WTC11 (cell line): Measurements from ENCODE around the gene OPCML.

Experiments
- AFF4 ChIP-seq: sonication (generic); formaldehyde crosslinking; IDR thresholded peaks from 2 replicates; pipeline ENCODE4 v1.8.1; 2023; ENCODE audit warnings: mild to moderate bottlenecking, missing genetic modification reagents, borderline replicate concordance
- ATF2 ChIP-seq: sonication (generic); formaldehyde crosslinking; IDR thresholded peaks from 2 replicates; pipeline ENCODE4 v1.8.1; 2022; ENCODE audit warnings: low read depth, missing genetic modification reagents, borderline replicate concordance
- CBFB ChIP-seq: sonication (generic); formaldehyde crosslinking; IDR thresholded peaks from 2 replicates; pipeline ENCODE4 v1.8.1; 2022; ENCODE audit warnings: mild to moderate bottlenecking, low read depth, missing genetic modification reagents
- MYBL2 ChIP-seq: sonication (generic); formaldehyde crosslinking; IDR thresholded peaks from 2 replicates; pipeline ENCODE4 v1.8.1; 2023; ENCODE audit warnings: mild to moderate bottlenecking, moderate library complexity, missing genetic modification reagents
- NR2C2 ChIP-seq: sonication (generic); formaldehyde crosslinking; IDR thresholded peaks from 2 replicates; pipeline ENCODE4 v1.8.0; 2022; ENCODE audit warnings: mild to moderate bottlenecking, missing genetic modification reagents
- TP53 ChIP-seq: sonication (generic); formaldehyde crosslinking; IDR thresholded peaks from 2 replicates; pipeline ENCODE4 v1.8.1; 2023; ENCODE audit warnings: mild to moderate bottlenecking, missing genetic modification reagents
- USF1 ChIP-seq: sonication (generic); formaldehyde crosslinking; IDR thresholded peaks from 2 replicates; pipeline ENCODE4 v1.8.0; 2022; ENCODE audit warnings: mild to moderate bottlenecking, missing genetic modification reagents
- TF ChIP-seq, protein P1 (sequence below): fragments of 200-600 bp; IDR thresholded peaks from 2 replicates; pipeline ENCODE4 v1.8.0; 2022; ENCODE audit warnings: antibody characterized with exemption
- TF ChIP-seq, protein P2 (sequence below): sonication (generic); formaldehyde crosslinking; IDR thresholded peaks from 2 replicates; pipeline ENCODE4 v1.8.1; 2023; ENCODE audit warnings: mild to moderate bottlenecking, moderate library complexity, missing genetic modification reagents

DNA sequence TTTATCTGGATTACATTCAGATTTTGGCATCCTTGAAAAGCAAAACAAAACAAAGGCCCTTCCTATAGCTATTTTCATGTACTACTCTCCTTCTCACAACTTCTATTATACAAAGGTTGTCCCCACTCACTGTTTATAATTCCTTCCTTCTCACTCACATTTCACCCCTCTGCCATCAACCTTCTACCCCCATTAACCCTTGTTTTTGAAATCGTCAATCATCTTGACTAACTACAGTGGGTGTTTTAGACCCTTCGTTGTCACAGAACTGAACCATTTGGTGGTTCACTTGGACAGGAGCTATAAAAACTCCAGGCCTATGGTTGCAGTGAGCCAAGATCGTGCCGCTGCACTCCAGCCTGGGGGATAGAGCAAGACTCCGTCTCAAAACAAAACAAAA lies 639.4 kb downstream of the OPCML start:
- no peak for TF ChIP-seq NR2C2
- no peak for TF ChIP-seq CBFB
- TF ChIP-seq, protein P1, sequence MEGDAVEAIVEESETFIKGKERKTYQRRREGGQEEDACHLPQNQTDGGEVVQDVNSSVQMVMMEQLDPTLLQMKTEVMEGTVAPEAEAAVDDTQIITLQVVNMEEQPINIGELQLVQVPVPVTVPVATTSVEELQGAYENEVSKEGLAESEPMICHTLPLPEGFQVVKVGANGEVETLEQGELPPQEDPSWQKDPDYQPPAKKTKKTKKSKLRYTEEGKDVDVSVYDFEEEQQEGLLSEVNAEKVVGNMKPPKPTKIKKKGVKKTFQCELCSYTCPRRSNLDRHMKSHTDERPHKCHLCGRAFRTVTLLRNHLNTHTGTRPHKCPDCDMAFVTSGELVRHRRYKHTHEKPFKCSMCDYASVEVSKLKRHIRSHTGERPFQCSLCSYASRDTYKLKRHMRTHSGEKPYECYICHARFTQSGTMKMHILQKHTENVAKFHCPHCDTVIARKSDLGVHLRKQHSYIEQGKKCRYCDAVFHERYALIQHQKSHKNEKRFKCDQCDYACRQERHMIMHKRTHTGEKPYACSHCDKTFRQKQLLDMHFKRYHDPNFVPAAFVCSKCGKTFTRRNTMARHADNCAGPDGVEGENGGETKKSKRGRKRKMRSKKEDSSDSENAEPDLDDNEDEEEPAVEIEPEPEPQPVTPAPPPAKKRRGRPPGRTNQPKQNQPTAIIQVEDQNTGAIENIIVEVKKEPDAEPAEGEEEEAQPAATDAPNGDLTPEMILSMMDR: no peak
- TF ChIP-seq ATF2 (CRISPR knock-in tag): no peak
- no peak for TF ChIP-seq AFF4 (CRISPR knock-in tag)
- no peak for TF ChIP-seq MYBL2 (CRISPR knock-in tag)
- TF ChIP-seq, protein P2, sequence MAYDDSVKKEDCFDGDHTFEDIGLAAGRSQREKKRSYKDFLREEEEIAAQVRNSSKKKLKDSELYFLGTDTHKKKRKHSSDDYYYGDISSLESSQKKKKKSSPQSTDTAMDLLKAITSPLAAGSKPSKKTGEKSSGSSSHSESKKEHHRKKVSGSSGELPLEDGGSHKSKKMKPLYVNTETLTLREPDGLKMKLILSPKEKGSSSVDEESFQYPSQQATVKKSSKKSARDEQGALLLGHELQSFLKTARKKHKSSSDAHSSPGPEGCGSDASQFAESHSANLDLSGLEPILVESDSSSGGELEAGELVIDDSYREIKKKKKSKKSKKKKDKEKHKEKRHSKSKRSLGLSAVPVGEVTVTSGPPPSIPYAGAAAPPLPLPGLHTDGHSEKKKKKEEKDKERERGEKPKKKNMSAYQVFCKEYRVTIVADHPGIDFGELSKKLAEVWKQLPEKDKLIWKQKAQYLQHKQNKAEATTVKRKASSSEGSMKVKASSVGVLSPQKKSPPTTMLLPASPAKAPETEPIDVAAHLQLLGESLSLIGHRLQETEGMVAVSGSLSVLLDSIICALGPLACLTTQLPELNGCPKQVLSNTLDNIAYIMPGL (CRISPR knock-in tag): no peak
- no peak for TF ChIP-seq TP53 (CRISPR knock-in tag)
- no peak for TF ChIP-seq USF1 (CRISPR knock-in tag)
